PC-3 (cell line): ENCODE measurements around the gene C17orf67. TPM values are rescaled to one million over a fixed set of nuclear protein-coding genes. Genes with fewer than 3 reads are reported as not detected.

Experiments
- ATAC-seq: fragments of 200-7000 bp; cut with Tn5 transposase; 2 replicates; pipeline ENCODE4 v1.9.1; 2020; ENCODE audit warnings: mild to moderate bottlenecking, moderate library complexity
- BruUV-seq: library from RNA; stranded (reverse); fragments of 400-500 nt; replicated peaks from 2 replicates; lab custom pipeline; 2021; lab: Mats Ljungman, UMichigan
- CTCF ChIA-PET: fragments of 300-600 bp; sonication (Branson Sonifier 250); formaldehyde crosslinking; loops from one replicate; lab custom pipeline; 2022; ENCODE audit warnings: antibody characterized with exemption; lab: Charles Lee
- POLR2A ChIA-PET: fragments of 300-600 bp; sonication (Branson Sonifier 250); formaldehyde crosslinking; loops from one replicate; lab custom pipeline; 2022; ENCODE audit warnings: antibody characterized with exemption; ENCODE audit not compliant: unreplicated experiment; lab: Charles Lee
- DNase-seq: peaks from one replicate; pipeline ENCODE4 v3.0.0-alpha.2; 2015
- H2AFZ ChIP-seq: fragments of 300-600 bp; sonication (generic); 2 replicates; pipeline ENCODE4 v1.6.0; 2016; ENCODE audit warnings: antibody characterized with exemption, low read length
- H3F3A ChIP-seq: fragments of 300-600 bp; sonication (generic); one replicate; pipeline ENCODE4 v1.6.0; 2017; ENCODE audit warnings: antibody characterized with exemption, low read length, control low read depth, mild to moderate bottlenecking; ENCODE audit not compliant: unreplicated experiment
- H3K27ac ChIP-seq: fragments of 300-600 bp; sonication (generic); 2 replicates; pipeline ENCODE4 v1.5.1; 2016; ENCODE audit warnings: mild to moderate bottlenecking, low read length
- H3K27me3 ChIP-seq: fragments of 300-600 bp; sonication (generic); 2 replicates; pipeline ENCODE4 v1.6.1; 2016; ENCODE audit warnings: low read length, mixed read lengths
- H3K36me3 ChIP-seq: fragments of 300-600 bp; sonication (generic); 2 replicates; pipeline ENCODE4 v1.6.1; 2016; ENCODE audit warnings: low read depth, mixed run types, low read length, mixed read lengths
- H3K4me1 ChIP-seq: fragments of 300-600 bp; sonication (generic); 2 replicates; pipeline ENCODE4 v1.5.1; 2016; ENCODE audit warnings: low read length; ENCODE audit not compliant: insufficient read depth
- H3K4me2 ChIP-seq: fragments of 300-600 bp; sonication (generic); 2 replicates; pipeline ENCODE4 v1.6.0; 2016; ENCODE audit warnings: low read length
- H3K4me3 ChIP-seq: fragments of 300-600 bp; sonication (generic); 2 replicates; pipeline ENCODE4 v1.5.1; 2016; ENCODE audit warnings: mild to moderate bottlenecking, low read length, mixed read lengths
- H3K79me2 ChIP-seq: fragments of 300-600 bp; sonication (generic); 2 replicates; pipeline ENCODE4 v1.6.1; 2017; ENCODE audit warnings: low read length, mixed read lengths
- H3K9ac ChIP-seq: fragments of 300-600 bp; sonication (generic); 2 replicates; pipeline ENCODE4 v1.6.0; 2016; ENCODE audit warnings: mild to moderate bottlenecking, low read length
- H3K9me2 ChIP-seq: fragments of 300-600 bp; sonication (generic); replicated peaks from 2 replicates; pipeline ENCODE4 v1.6.1; 2016; ENCODE audit warnings: mixed run types, low read length, mixed read lengths
- H3K9me3 ChIP-seq: fragments of 300-600 bp; sonication (generic); 2 replicates; pipeline ENCODE4 v1.6.1; 2016; ENCODE audit warnings: low read length, mixed read lengths
- H4K20me1 ChIP-seq: fragments of 300-600 bp; sonication (generic); 2 replicates; pipeline ENCODE4 v1.6.1; 2016; ENCODE audit warnings: low read length, mixed read lengths
- CTCF ChIP-seq: fragments of 300-600 bp; sonication (generic); conservative IDR thresholded peaks from 2 replicates; pipeline ENCODE4 v1.5.1; 2017; ENCODE audit warnings: antibody characterized with exemption, low read depth, mild to moderate bottlenecking, low read length
- EZH2 ChIP-seq: fragments of 300-600 bp; sonication (generic); IDR thresholded peaks from one replicate; pipeline ENCODE4 v1.6.1; 2017; ENCODE audit warnings: antibody characterized with exemption, mild to moderate bottlenecking, low read length; ENCODE audit not compliant: unreplicated experiment
- EZH2phosphoT487 ChIP-seq: fragments of 300-600 bp; sonication (generic); IDR thresholded peaks from 2 replicates; pipeline ENCODE4 v1.6.1; 2018; ENCODE audit warnings: mild to moderate bottlenecking, antibody characterized with exemption, low read length, borderline replicate concordance
- intact Hi-C: fragments of 100-400 bp; cut with micrococcal nuclease; formaldehyde crosslinking; loops from 2 replicates; pipeline ENCODE4 v1.9.0; 2023
- total RNA-seq: library from RNA; depleted of rRNA; stranded (reverse); fragments of >200 nt; gene quantifications from 2 replicates; pipeline ENCODE4 v1.2.3, GENCODE V29; 2014

The C17orf67 gene
- total RNA-seq, 1 experiment from 2014 or later: 4.4 TPM

GRCh38 chr17:56832446-56832845 is 1.3 kb downstream of the C17orf67 start:
- Histone ChIP-seq H3K79me2 (peaks cover 67% of the 10 kb centered on the region), H4K20me1 (peaks cover 19% of the 10 kb centered on the region), H3K4me1 (peaks cover 40% of the 10 kb centered on the region), H3K9me3 (no peaks in the 10 kb centered on the region), H3K9me2 (no peaks in the 10 kb centered on the region), H3K27me3 (no peaks in the 10 kb centered on the region), H3F3A (no peaks in the 10 kb centered on the region), H3K9ac (peak overlapping the region; percentile 59; the same call in 1 of the 2 replicates), H3K36me3 (no peaks in the 10 kb centered on the region; the same call in 1 of the 2 replicates), H3K4me3 (peak overlapping the region; percentile 74), H2AFZ (peak overlapping the region; percentile 74), H3K4me2 (peak overlapping the region; percentile 87), H3K27ac (no peak overlapping the region)
- BruUV-seq: no TSS peak
- ATAC-seq: no peak
- no peak for TF ChIP-seq EZH2
- TF ChIP-seq CTCF: no peak
- ChIA-PET POLR2A (interaction anchor here (0.6 kb wide), 1 partner anchor 16 kb away, joined by 3 read pairs; no protein-coding TSS in a partner anchor), CTCF (interaction anchor here (1.8 kb wide), 1 partner anchor 12 kb away, joined by 7 read pairs; no protein-coding TSS in a partner anchor)
- intact Hi-C loops: no loop called here
- peak; percentile 15 for DNase-seq

DNA sequence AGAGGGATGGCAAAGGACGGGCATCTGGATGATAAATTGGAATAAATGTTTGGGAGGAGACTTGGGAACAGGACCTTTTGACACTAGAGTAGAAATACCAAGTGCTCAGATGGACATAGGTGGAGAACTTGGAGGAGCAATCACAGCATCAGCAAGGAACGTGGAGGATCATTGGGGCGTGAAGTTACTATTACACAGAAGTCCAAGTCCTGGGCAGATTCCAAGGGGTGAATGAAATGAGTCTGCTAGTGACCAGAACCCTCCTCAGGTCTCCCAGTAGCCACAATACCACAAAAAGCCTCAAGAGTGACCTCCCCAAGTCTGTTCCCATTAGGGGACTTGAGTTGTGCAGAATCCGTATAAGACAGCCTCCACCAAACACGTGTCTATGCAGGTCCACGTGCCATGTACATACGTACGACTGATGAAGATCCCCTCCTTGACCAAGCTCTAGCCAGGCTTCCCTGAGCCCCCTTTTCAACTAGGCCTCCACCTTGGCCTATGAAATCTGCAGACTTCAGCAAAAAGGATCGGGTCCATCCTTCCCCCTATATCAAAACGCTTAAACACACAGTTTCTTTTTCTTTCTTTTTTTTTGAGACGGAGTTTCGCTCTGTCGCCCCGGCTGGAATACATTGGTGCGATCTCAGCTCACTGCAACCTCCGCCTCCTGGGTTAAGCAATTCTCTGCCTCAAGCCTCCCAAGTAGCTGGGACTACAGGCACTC is 2.2 kb downstream of the C17orf67 start:
- ATAC-seq: no peak
- ChIA-PET CTCF (no interaction called here), POLR2A (interaction anchor here (0.7 kb wide), 1 partner anchor 141 kb away, joined by 3 read pairs; no protein-coding TSS in a partner anchor)
- Histone ChIP-seq H3K9me3 (no peaks in the 10 kb centered on the region), H3F3A (no peaks in the 10 kb centered on the region), H3K79me2 (peaks cover 58% of the 10 kb centered on the region), H3K9me2 (no peaks in the 10 kb centered on the region), H3K4me3 (peak overlapping the region; percentile 74; the same call in 1 of the 2 replicates), H3K27ac (no peak overlapping the region), H4K20me1 (peaks cover 14% of the 10 kb centered on the region; the same call in 1 of the 2 replicates), H3K27me3 (no peaks in the 10 kb centered on the region), H3K4me1 (peaks cover 31% of the 10 kb centered on the region), H3K36me3 (no peaks in the 10 kb centered on the region; the same call in 1 of the 2 replicates), H2AFZ (no peak overlapping the region), H3K9ac (no peak overlapping the region), H3K4me2 (peak overlapping the region; percentile 87)
- intact Hi-C loops: no loop called here
- BruUV-seq: no TSS peak
- TF ChIP-seq EZH2phosphoT487: no peak
- TF ChIP-seq CTCF: no peak
- no peak for TF ChIP-seq EZH2
- no peak for DNase-seq
